ENCODE data around the gene QSOX1.

QSOX1 gene

GRCh38 chr1:180204231-180204630 is 49.6 kb downstream of the QSOX1 start:
- Histone ChIP-seq H3K36me3 (ENCODE audit: insufficient read depth, low read length) (no peaks in the 10 kb centered on the region), H3K4me1 (ENCODE audit: insufficient read depth, low read length) (no peaks in the 10 kb centered on the region), H2AFZ (ENCODE audit: low read depth, low read length) (no peak overlapping the region), H3K4me3 (ENCODE audit: low read length) (no peak overlapping the region), H3K9me3 (ENCODE audit: low read length) (no peaks in the 10 kb centered on the region), H3K27me3 (ENCODE audit: insufficient read depth, low read length) (peaks cover 28% of the 10 kb centered on the region)

DNA sequence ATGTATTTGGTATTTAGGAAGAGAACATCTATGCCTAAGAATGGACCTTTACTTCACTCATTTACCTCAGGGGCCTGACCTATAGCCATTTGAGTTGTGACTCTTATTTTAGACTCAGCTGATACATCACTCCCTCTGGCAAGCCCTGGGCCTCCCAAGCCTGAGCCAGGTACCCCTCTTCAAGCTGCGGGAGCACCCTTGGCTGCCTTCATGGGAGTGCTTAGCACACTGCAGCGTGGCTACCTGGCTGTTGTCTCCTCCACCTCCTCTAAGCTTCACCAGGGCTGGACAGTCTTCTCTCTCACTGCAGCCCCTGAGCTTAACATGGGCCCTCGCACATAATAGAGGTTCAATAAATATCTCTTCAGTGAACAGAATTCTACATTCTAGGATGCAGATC is 51.9 kb downstream of the QSOX1 start:
- H3K4me1 ChIP-seq (ENCODE audit: insufficient read depth, low read length): peaks cover 8% of the 10 kb centered on the region
- peaks cover 28% of the 10 kb centered on the region for H3K27me3 ChIP-seq (ENCODE audit: insufficient read depth, low read length)
- no peaks in the 10 kb centered on the region for H3K9me3 ChIP-seq (ENCODE audit: low read length)
- H2AFZ ChIP-seq (ENCODE audit: low read depth, low read length): no peak overlapping the region
- no peaks in the 10 kb centered on the region for H3K36me3 ChIP-seq (ENCODE audit: insufficient read depth, low read length)
- no peak overlapping the region for H3K4me3 ChIP-seq (ENCODE audit: low read length)

DNA sequence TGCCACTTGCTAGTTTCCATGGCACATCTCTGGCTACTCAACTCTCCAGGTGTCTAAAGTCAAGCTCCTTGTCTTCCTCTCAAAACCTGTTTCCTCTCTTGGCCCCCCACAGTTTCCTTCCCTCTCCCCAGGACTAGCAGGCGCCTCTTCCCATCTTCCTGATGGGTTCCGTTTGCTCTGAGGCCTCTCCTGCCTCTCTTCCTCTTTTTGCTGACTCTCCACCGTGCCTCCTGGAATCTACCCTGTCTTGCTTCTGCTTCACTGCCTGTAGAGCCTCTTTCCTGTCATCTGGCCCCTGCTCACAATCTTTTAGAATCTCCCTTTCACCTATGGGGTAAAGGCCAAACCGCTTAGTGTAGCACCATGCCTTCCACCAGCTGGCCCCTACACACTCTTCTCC is 53.6 kb downstream of the QSOX1 start:
- H3K27me3 ChIP-seq (ENCODE audit: insufficient read depth, low read length): peaks cover 39% of the 10 kb centered on the region
- no peak overlapping the region for H3K4me3 ChIP-seq (ENCODE audit: low read length)
- peaks cover 8% of the 10 kb centered on the region for H3K4me1 ChIP-seq (ENCODE audit: insufficient read depth, low read length)
- H3K36me3 ChIP-seq (ENCODE audit: insufficient read depth, low read length): no peaks in the 10 kb centered on the region
- H3K9me3 ChIP-seq (ENCODE audit: low read length): no peaks in the 10 kb centered on the region
- no peak overlapping the region for H2AFZ ChIP-seq (ENCODE audit: low read depth, low read length)

DNA sequence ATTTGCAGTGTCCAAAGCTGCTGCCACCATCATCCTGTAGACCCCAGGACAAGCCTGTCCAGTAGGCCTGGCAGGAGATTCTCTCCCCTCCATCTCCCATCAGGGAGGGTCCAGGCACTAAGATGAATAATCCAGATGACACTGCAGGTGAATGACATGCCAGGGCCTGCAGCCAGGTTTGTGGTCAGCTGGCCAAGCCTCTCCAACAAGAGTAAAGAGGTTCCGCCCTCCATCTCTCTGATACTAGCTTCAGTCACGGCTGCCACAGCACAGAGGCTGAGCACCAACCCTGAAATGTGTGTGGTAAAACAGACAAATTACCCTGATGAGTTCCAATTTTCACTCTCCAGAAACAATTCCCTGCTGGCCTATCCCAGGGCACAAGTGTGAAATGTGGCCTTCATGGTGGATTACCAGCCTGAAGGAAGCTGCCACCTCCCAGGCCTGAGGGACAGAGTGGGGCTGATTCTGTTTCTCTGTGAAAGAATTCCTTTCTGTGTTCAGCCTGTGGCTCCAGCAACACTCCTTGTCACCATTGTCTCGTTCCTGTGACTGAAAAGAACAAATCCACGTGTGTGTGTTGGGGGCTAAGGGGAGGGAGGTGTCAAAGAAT is 55.4 kb downstream of the QSOX1 start:
- Histone ChIP-seq H2AFZ (ENCODE audit: low read depth, low read length) (no peak overlapping the region), H3K36me3 (ENCODE audit: insufficient read depth, low read length) (no peaks in the 10 kb centered on the region), H3K4me3 (ENCODE audit: low read length) (no peak overlapping the region), H3K9me3 (ENCODE audit: low read length) (no peaks in the 10 kb centered on the region), H3K4me1 (ENCODE audit: insufficient read depth, low read length) (peaks cover 8% of the 10 kb centered on the region), H3K27me3 (ENCODE audit: insufficient read depth, low read length) (peaks cover 37% of the 10 kb centered on the region)

DNA sequence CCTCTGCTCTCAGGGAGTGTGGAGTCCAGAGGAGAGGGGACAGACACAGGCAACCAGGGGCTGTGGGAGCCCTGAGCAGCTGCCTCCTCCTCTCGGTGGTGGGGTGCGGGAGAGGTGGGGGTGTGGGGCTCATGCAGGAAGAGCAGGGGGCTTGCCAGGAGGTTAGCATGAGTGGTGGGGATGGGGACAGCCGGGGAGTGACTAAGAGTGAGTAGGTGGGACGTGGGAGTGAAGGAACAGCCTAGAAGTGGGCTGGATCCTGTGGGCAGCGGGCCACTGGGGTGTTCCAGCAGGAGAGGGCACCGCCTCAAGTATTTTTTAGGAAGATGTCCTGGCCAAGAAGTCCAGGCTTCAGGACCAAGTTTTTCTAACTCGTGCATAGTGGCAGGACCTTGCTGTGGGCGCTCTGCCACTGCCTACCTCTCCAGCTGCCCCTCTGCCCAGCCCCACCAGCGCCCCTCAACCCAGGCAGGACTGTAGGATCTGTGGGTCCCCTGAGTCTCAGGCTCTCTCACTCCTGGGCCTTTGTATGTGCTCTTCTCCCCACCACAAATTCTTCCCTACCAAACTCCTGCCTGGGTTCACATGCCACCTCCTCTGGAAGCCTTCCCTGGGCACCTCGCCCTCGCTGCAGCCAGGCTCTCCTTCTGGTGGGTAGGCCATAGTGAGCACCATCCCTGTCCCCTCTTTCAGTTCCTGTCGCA is 56.6 kb downstream of the QSOX1 start:
- Histone ChIP-seq H3K36me3 (ENCODE audit: insufficient read depth, low read length) (no peaks in the 10 kb centered on the region), H3K27me3 (ENCODE audit: insufficient read depth, low read length) (peaks cover 44% of the 10 kb centered on the region), H3K4me1 (ENCODE audit: insufficient read depth, low read length) (peaks cover 8% of the 10 kb centered on the region), H3K9me3 (ENCODE audit: low read length) (no peaks in the 10 kb centered on the region), H2AFZ (ENCODE audit: low read depth, low read length) (no peak overlapping the region), H3K4me3 (ENCODE audit: low read length) (no peak overlapping the region)

DNA sequence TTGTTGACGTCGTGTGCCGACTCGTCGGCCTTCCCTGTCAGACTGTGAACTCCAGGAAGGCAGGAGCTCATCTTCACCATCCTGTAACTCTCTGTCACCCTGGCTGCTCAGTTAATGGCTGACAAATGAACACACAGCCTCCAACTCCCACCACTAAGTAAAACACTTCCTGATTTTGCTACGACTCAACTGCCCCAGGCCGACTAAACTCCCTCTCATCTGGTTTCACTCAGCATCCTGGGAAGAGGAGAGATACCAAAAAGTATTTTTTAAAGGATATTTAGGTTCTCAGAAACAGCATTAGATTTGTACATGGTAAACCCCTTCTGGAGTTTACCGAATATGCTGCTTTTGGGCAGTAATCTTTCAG is 57.2 kb downstream of the QSOX1 start:
- Histone ChIP-seq H3K4me3 (ENCODE audit: low read length) (no peak overlapping the region), H3K27me3 (ENCODE audit: insufficient read depth, low read length) (peaks cover 43% of the 10 kb centered on the region), H3K9me3 (ENCODE audit: low read length) (no peaks in the 10 kb centered on the region), H3K36me3 (ENCODE audit: insufficient read depth, low read length) (no peaks in the 10 kb centered on the region), H3K4me1 (ENCODE audit: insufficient read depth, low read length) (peaks cover 8% of the 10 kb centered on the region), H2AFZ (ENCODE audit: low read depth, low read length) (no peak overlapping the region)

DNA sequence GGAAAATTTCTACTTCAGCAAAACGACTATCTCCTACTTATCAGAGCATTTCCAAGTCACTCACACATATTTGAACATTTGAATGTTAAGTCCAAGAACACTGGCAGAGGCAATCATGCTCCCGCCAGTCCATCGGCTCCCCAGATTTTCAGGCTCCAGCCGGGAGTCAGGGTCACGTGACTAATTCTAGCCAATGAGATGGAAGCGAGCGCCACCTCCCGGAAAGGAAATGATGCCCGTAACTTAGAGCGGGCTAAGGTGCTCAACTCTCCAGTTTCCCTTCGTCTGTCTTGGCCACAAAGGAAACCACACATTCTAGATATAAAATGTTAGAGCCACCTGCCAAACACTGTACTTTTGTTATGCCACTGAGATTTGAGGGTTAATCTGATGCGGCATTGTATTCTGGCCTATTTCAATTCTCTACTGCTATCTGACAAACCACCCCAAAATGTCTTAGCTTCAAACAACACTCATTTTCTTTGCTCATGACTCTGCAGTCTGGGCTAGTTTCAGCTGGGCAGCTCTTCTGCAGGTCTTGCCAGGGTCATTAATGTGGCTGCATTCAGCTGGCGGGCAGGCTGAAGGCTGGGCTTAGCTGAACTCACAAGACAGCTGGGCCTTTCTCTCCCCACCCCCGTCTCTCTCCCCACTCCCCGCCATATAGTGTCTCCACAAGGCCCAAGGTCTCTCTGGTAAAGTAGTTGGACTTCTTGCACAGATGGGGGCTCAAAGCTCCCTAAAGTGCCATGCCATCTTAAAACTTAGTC is 58.9 kb downstream of the QSOX1 start:
- no peak overlapping the region for H2AFZ ChIP-seq (ENCODE audit: low read depth, low read length)
- H3K9me3 ChIP-seq (ENCODE audit: low read length): no peaks in the 10 kb centered on the region
- no peak overlapping the region for H3K4me3 ChIP-seq (ENCODE audit: low read length)
- H3K27me3 ChIP-seq (ENCODE audit: insufficient read depth, low read length): peaks cover 36% of the 10 kb centered on the region
- peaks cover 8% of the 10 kb centered on the region for H3K4me1 ChIP-seq (ENCODE audit: insufficient read depth, low read length)
- no peaks in the 10 kb centered on the region for H3K36me3 ChIP-seq (ENCODE audit: insufficient read depth, low read length)

DNA sequence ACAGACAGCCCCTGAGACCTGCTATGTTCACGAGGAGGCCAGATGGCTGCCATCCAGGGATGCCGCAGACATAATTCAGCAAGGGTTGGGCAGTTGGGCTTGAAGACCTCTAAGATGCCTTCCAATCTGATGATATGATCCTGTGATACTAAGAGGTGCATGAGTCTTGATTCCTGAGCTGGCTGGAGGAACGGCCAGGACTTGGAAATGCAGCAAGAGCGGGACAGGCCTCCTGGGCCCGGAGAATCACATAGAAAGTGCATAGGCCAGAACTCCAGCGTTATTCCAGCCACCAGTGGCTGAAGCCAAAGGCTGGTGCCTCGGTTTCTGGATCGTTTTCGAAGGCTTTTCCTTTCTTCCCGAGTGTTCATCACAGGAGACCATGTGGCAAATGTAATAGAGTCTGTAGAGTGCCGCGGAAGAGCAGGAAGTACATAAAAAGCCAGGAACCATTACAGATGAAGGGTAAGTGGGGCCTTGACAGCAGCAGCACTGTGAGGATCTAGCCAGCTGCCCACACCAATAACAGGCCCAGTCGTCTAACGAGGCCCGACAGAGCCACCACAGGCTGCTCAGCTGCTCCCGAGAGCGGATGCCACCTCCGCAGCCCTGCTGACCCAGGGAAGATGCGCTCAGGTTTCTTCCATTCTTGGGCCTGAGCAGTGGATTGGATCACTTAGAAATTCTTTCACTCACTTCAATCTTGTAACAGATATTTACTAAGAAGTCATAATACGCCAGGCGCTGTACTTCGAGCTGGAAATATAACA is 61.4 kb downstream of the QSOX1 start:
- Histone ChIP-seq H2AFZ (ENCODE audit: low read depth, low read length) (no peak overlapping the region), H3K4me3 (ENCODE audit: low read length) (no peak overlapping the region), H3K27me3 (ENCODE audit: insufficient read depth, low read length) (peaks cover 57% of the 10 kb centered on the region), H3K4me1 (ENCODE audit: insufficient read depth, low read length) (no peaks in the 10 kb centered on the region), H3K9me3 (ENCODE audit: low read length) (no peaks in the 10 kb centered on the region), H3K36me3 (ENCODE audit: insufficient read depth, low read length) (no peaks in the 10 kb centered on the region)

DNA sequence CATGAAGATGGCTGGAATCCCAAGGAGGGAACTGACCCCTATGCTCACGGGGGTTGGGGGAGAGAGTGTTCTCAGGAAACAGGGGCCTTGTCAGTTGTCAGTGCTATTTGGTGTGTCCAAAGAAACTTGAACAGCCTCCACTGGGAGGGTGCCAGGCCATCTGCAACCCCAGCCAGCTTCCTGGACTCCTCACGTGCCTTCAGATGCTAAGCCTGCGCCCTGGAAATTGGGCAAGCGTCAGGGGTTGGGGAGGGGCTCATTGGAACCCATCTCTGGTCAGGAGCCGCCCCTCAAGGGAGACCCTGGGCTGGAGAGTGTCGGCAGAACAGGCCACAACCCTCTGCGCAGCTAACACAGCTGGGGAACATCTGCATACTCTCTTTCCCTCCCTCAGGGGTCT is 62.3 kb downstream of the QSOX1 start:
- Histone ChIP-seq H3K9me3 (ENCODE audit: low read length) (no peaks in the 10 kb centered on the region), H2AFZ (ENCODE audit: low read depth, low read length) (no peak overlapping the region), H3K4me3 (ENCODE audit: low read length) (no peak overlapping the region), H3K36me3 (ENCODE audit: insufficient read depth, low read length) (no peaks in the 10 kb centered on the region), H3K27me3 (ENCODE audit: insufficient read depth, low read length) (peaks cover 58% of the 10 kb centered on the region), H3K4me1 (ENCODE audit: insufficient read depth, low read length) (no peaks in the 10 kb centered on the region)

DNA sequence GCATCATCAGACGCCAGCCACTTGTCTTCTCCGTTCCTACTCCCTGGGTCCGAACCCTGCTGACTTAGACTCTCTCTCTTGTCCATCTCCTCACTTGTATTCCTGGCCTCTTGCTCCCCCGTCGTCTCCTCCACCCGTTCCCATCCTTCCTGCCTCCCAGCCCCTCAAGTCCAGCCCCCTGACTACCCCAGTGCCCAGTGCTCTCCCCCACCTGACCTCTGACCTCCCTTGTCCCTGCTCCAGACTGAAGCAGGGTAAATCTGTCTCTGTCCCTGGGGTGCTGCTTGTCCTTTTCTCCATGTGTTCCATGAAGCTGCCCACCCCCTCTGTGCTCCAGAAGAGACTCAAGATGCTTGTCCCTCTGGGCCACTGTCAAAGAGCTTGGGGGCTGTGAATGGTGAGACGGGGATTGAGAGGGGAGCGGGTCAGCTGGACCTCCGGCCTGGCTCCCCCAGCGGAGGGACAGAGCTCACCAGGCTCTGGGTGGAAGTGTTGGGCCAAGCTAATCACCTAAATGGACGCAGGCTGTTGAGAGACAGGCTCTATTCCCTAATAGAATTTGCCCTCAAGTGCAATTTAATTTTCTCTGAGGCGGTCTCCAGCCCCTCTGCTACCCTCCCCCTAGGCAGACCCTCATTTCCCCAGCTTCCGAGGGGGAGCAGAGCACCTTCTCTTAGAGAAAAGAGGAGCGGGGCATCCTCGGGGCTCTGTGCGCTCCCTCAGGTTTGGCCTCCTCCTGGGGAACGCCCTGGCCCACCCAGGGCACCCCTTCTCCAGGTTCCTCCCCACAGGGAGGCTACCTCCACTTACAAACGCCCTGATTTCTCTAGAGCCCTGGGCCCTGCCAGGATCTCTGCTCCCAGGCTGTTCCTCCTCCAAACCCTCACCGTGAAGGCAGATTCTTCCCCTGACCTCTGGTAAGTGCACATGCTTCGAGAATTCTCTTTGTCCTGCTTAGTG is 64.4 kb downstream of the QSOX1 start:
- no peaks in the 10 kb centered on the region for H3K36me3 ChIP-seq (ENCODE audit: insufficient read depth, low read length)
- H2AFZ ChIP-seq (ENCODE audit: low read depth, low read length): no peak overlapping the region
- H3K27me3 ChIP-seq (ENCODE audit: insufficient read depth, low read length): peaks cover 61% of the 10 kb centered on the region
- H3K4me3 ChIP-seq (ENCODE audit: low read length): no peak overlapping the region
- no peaks in the 10 kb centered on the region for H3K4me1 ChIP-seq (ENCODE audit: insufficient read depth, low read length)
- no peaks in the 10 kb centered on the region for H3K9me3 ChIP-seq (ENCODE audit: low read length)

DNA sequence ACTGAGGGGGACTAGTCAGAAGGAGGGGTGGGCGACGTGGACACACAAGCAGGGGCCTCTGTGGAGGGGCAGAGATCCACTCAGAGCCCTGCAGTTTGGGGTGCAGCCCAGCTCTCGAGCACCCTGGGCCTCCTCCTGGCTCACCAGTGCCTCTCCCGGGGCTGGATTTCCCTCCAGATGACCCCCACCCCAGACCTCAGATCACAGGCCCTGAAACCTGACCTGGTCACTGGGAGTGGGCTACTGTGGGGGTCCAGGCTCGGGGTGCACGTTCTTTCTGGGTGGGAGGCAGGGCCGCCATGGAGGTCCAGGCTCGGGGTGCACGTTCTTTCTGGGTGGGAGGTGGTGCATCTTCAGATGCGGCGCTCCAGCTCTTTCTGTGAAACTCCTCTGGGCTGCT is 65.1 kb downstream of the QSOX1 start:
- H3K36me3 ChIP-seq (ENCODE audit: insufficient read depth, low read length): no peaks in the 10 kb centered on the region
- H3K27me3 ChIP-seq (ENCODE audit: insufficient read depth, low read length): peaks cover 68% of the 10 kb centered on the region
- H3K4me3 ChIP-seq (ENCODE audit: low read length): no peak overlapping the region
- no peak overlapping the region for H2AFZ ChIP-seq (ENCODE audit: low read depth, low read length)
- H3K9me3 ChIP-seq (ENCODE audit: low read length): no peaks in the 10 kb centered on the region
- no peaks in the 10 kb centered on the region for H3K4me1 ChIP-seq (ENCODE audit: insufficient read depth, low read length)

- no peaks in the 10 kb centered on the region for H3K9me3 ChIP-seq (ENCODE audit: low read length)
- H3K36me3 ChIP-seq (ENCODE audit: insufficient read depth, low read length): no peaks in the 10 kb centered on the region
- no peak overlapping the region for H2AFZ ChIP-seq (ENCODE audit: low read depth, low read length)
- H3K4me3 ChIP-seq (ENCODE audit: low read length): no peak overlapping the region
- H3K27me3 ChIP-seq (ENCODE audit: insufficient read depth, low read length): peaks cover 73% of the 10 kb centered on the region
- H3K4me1 ChIP-seq (ENCODE audit: insufficient read depth, low read length): no peaks in the 10 kb centered on the region
Observed at GRCh38 chr1:180221462-180221861, 66.8 kb downstream of the QSOX1 start.

Data from neuron (in vitro differentiated cells).